Measurements from ENCODE around the gene RBAK.
"Not testable (repeated sequence)": the region's sequence is repeated elsewhere in the genome, so short reads cannot be mapped to it uniquely, and the experiment has no call there.

The RBAK gene

DNA sequence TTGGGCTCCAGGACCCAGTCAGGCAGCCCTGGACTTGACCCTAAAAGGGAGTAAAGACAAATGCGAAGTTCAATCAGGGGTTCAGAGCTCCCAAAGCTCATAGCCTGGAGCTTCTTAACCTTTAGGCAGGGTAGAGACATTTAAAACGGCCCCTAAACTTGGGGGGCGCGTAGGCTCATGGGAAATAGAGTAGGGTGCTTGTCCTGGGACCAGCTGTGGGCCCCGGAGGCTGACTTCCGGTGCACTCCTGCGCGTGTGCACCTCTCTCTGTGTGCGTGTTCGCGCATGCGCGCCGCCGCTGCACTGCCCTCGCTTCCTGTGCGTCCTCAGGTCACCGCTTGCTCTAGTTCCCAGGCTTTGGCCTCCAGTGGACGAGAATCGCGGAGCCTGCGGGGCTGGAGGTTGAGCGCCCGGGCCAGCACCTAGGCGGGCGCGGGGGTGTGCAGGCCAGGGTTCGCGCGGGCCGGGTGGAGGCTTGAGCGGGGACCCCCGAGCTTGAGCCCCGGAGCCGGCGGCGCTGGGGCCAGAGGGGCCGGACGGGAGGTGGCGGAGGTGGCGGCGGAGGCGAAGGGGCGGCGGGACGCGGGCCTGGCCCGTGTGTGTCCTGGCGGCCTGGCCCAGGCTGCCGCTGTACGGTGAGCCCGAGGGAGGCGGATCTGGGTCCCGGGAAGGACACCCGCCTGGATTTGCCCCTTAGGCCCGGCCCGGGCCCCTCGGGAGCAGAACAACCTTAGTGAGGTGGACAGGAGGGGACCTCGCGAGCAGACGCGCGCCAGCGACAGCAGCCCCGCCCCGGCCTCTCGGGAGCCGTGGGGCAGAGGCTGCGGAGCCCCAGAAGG, at the start of gene RBAK:
TSS of gene RBAK (plus strand) at position 303 of the 839 bp plus-strand sequence. CDS start 2,217 bp downstream, outside the sequence.
- peak; percentile 82 to 91 for DNase-seq

GRCh38 chr7:4996696-4997222, 48.9 kb upstream of the RBAK start:
- no peak for DNase-seq

DNA sequence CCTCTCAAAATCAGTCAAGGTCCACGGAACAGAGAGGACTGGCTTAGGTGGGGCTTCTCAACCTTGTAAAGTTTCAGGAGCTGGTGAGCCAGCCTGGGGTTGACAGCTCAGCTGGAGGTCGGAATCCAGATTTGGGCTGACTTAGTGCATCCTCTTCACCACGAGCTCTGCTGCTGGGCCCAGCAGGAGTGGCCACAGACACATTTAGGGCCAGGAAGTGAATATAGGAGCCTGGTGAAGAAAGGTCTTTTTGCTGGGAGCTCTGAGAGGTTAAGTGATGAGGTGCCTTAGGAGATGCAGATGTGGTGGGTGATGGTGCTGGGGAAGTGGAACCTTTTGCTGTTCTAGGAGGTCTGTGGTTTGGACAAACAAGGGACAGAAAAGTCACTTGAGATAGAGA, 47.4 kb upstream of the RBAK start:
- no peak for DNase-seq

DNA sequence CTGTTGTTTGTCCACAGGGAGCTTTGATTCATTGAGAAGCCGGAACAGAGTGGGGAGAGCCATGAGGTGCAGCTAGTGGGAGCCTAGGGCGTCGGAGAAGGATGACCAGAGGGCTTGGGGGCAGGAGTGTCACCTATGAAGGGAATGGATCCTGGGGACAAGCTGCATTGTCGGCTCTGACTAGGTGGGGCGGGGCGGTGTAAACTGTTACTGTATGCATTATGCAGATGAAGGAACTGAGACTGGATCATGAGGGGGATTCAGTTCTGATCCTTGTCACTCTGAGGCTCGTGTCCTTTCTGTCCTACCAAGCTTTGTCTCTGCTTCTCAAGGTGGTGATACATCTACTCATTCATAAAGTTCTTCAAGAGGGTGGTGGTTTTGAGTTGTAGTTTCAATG, 46.8 kb upstream of the RBAK start:
- DNase-seq: no peak

DNA sequence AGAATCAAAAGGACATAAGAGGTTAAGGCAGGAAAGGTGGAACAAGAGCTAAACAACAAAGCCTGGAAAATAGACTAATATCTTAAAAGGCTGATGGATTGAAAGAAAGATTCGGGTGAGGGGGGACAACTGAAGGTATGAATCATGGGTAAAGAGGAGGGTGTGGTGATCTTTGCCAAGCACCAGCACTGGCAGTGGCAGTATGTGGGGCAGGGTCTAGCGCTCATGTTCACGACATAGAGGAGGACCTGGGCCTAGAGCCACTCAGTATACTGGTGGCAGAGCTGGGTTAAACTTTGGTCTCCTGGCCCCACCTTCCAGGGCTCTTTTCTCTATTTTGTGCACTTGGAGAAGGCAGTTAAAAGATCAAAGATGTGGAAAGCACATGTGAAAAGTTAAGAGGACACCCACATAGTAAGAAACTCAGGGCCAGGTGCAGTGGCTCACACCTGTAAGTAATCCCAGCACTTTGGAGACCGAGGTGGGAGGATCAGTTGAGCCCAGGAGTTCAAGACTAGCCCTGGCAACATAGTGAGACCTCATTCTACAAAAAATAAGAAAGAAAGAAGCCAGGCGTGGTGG, 46.2 kb upstream of the RBAK start:
- no peak for DNase-seq

GRCh38 chr7:5001003-5001402, 44.7 kb upstream of the RBAK start:
- no peak for DNase-seq

DNA sequence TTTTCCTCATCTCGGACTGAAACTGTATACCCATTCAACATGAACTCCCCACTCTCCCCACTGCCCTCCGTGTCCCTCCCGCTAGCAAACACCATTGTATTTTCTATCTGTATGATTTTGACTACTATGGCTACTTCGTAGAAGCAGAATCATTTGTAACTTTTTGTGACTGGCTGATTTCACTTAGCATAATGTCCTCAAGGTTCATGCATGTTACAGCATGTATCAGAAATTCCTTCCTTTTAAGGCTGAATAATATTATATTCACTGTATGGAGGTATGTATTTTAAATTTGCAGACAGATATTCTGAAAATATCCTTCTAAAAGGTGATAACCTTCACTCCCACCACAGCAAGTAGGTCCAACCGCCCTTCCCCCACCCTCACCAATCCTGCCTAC, 43.7 kb upstream of the RBAK start:
- no peak for DNase-seq

DNA sequence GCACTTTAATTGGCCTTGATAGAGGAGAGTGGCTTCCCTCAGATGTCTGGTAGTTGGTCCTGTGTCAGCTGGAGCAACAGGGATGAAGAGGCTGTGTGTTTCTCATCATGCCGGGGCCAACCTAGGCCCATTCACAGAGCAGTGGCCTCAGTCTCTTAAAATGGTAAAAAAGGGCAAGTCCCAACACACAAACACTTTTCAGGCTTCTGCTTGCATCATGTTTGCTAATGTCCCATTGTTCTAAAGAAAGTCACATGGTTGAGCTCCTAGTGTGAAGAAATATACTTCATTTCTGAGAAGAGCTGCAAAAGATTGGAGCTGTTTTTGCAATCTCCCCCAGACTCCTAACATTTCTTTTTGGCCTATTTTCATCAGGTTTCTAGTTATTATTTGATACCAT, 40.6 kb upstream of the RBAK start:
- DNase-seq: no peak

DNA sequence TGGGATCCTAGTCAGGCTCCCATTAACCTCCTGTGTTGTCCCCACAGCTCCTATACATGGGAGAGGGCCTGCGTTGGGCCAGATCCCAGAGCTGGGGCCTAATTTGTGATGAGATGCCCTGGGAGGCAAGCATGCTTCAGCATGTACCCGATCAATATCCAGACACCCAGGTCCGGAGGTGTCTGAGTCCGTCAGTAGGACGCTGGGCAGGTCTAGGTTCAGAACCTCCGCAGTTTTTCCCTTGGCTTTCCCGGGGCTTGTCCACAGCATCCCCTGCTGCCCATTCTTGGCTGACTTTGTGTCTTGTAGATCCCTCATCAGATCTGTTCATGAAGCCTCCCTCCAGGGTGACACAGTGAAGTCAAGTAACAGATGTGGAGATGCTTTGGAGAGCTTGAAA, 32.7 kb upstream of the RBAK start:
- no peak for DNase-seq

DNA sequence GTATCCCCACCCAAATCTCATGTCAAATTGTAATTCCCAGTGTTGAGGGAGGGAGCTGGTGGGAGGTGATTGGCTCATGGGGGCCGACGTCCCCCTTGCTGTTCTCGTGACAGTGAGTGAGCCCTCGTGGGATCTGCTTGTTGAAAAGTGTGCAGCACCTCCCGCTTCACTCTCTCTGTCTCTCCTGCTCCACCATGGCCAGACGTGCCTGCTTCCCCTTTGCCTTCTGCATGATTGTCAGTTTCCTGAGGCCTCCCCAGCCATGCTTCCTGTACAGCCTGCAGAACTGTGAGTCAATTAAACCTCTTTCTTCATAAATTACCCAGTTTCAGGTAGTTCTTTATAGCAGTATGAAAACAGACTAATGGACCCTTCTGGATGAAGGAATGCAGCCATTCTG, 29.7 kb upstream of the RBAK start:
- not testable (repeated sequence) for DNase-seq

- not testable (repeated sequence) for DNase-seq
Measured at GRCh38 chr7:5017626-5018025, 28.0 kb upstream of the RBAK start.

DNA sequence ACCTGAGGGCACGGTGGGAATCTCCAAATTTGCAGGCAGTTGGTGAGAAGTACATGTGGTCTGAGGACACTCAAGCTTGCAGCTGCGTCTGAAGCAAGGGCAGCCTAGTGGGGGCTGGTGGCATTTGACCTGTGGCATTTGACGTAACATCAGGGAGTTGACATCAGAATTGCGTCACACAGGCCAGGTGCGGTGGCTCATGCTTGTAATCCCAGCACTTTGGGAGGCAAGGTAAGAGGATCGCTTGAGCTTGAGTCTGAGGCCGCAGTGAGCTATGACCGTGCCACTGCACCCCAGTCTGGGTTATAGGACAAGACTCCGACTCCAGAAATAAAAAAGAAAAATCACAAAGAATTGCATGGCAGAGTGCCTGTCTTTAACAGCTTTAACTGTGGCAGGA, 25.6 kb upstream of the RBAK start:
- no peak for DNase-seq

- DNase-seq: not testable (repeated sequence)
Measured at GRCh38 chr7:5020976-5021550, 24.6 kb upstream of the RBAK start.

DNA sequence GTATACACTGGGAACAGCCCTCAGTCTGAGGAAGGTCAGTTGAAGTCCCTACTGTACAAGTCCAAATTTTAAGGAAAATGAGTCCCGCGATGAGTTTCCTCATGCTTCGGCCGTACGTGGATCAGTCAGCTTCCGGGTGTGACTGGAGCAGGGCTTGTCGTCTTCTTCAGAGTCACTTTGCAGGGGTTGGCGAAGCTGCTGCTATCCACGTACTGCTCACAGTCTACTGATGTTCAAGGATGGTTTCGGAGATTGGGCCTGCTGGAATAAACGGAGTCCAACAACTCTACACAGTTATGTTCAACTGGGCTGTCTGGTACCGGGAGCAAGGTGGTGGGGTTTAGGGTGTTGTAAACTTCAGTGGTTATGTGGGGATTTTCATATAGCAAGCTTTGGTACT, 22.0 kb upstream of the RBAK start:
- not testable (repeated sequence) for DNase-seq

GRCh38 chr7:5027796-5028410, 17.8 kb upstream of the RBAK start:
- DNase-seq: not testable (repeated sequence)

- DNase-seq: not testable (repeated sequence)
Measured at GRCh38 chr7:5033186-5033585, 12.5 kb upstream of the RBAK start.

DNA sequence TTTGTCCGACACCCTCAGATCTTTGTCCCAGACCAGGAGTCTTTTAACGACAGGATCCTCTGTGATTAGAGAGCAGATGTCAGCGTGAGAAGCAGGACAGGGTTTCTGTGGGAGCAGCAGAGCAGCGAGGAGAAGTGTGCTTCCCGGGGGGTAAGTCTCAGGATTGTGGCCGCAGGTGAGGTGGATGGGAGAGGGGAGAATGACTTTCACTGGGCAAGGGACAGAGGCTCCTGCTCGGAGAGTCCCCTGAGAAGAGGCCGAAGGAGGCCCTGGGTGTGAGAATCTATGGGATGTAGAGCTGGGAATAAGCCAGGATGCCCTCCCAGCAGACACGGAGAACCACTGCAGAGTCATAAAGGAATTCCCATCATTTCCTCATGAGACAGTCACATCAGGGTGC, 10.4 kb upstream of the RBAK start:
- DNase-seq: no peak

GRCh38 chr7:5036446-5036845, 9.2 kb upstream of the RBAK start:
- DNase-seq: no peak

- DNase-seq: no peak
Measured at GRCh38 chr7:5041047-5041446, 4.6 kb upstream of the RBAK start.

DNA sequence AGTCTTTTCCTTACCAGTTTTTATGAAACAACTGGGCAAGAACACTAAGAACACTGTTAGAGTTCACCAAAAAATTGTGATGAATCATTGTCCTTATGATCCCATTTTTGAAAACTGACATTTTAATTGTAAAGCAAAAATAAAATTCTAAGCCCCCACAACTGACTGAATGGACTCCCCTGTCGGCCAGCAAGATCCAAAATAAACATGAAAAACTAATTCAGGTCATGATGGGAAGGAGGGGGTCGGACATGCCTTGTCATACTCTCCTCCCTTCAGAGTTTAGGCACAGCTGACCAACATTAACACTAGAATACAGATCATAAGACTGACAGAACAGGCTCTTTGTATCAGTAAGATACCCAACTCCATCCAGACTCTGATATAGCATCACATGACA, 2.0 kb upstream of the RBAK start:
- no peak for DNase-seq

DNA sequence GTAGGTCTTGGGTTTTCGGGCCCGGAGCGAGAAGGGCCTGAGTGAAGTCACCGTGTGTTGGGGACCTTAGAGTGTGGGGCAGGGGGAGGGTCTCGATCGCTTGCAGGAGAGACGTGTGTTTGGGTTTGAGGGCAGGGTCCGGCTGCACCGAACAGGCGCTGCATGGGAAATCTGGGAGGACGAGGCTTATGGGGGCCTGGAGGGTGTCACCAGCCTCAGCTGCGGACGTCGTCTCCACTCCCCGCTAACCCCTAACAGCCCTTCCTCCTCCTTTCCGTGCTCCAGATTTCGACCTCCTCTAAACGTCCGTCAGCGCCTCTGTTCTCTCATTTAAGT, 705 bp downstream of the RBAK start:
- not testable (repeated sequence) for DNase-seq

GRCh38 chr7:5047127-5047526, 1.5 kb downstream of the RBAK start:
- not testable (repeated sequence) for DNase-seq

DNA sequence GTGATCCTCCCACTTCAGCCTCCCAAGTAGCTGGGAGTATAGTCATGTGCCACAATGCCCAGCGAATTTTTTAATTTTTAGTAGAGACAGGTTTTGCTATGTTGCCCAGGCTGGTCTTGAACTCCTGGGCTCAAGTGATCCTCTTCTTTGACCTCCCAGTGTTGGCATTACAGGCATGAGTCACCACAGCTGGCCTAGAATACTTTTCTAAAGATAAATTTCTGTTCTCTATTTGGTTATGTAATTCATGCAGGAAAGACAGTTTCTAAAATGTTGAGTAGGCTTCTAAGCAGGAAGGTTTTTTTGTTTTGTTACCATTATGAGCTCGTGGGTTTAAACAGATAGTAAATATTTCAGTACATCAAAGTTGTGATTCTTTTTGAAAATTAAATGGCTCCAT, 5.0 kb downstream of the RBAK start:
- no peak for DNase-seq

DNA sequence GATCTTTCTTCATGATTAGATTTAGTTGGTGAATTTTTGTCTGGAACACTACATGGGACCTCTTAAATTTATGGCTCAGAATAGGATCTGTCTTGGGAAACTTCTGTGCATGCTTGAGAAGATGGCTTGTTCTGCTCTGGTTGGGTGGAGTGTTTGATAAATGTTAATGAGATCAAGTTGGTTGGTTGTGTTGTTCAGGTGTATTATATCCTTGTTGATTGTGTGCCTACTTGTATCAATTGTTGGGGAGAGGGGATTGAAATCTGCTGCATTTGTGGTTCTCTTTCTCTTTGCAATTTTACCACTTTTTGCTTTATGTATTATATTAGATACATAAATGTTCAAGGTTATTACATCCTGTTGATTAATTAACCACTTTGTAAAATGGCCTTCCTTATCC, 6.1 kb downstream of the RBAK start:
- not testable (repeated sequence) for DNase-seq

All from activated CD4-positive, alpha-beta T cell treated with anti-CD3 and anti-CD28 coated beads for 4 hours (primary cell).